Coronary artery (tissue), 2 donors: ENCODE measurements around the gene STXBP5.

ENCODE experiments used
- DNase-seq: peaks from one replicate; pipeline ENCODE4 v3.0.0-alpha.2; 2017; ENCODE audit warnings: low spot score
- H3K27ac ChIP-seq, 2 donors: fragments of 200-600 bp; sonication (generic); one replicate each; pipeline ENCODE4 v1.5.1; 2016 to 2019
- H3K4me3 ChIP-seq: fragments of 200-600 bp; sonication (generic); 2 replicates; pipeline ENCODE4 v1.5.1; 2016; ENCODE audit warnings: mild to moderate bottlenecking, moderate library complexity
- TF ChIP-seq, protein P1 (sequence below): fragments of 200-600 bp; sonication (generic); IDR thresholded peaks from one replicate; pipeline ENCODE4 v1.5.1; 2019; ENCODE audit warnings: antibody characterized with exemption

Gene STXBP5

GRCh38 chr6:147285087-147285855 lies 81.1 kb downstream of the STXBP5 start:
- no peak for DNase-seq
- no peak overlapping the region for H3K27ac ChIP-seq
- no peak overlapping the region for H3K4me3 ChIP-seq

DNA sequence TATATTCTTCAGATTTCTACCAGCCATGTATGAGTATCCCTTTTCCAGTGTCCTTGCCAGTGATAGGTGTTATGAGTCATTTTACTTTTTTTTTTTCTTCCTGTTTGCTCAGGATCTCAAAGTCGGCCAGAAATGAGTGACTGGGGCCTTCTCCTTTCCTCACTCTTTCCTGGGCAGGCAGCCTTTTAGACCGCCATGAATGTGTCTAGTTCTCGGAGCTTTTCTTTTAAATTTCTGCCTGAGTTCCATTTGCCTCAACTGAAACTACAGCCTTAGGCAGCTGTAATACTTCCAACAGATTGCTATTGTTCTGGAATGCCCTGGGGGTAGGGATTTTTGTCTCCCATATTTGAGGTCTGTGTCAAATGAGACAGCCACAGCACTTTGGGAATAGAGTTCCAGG lies 83.7 kb downstream of the STXBP5 start:
- no peak overlapping the region for H3K4me3 ChIP-seq
- TF ChIP-seq, protein P1, sequence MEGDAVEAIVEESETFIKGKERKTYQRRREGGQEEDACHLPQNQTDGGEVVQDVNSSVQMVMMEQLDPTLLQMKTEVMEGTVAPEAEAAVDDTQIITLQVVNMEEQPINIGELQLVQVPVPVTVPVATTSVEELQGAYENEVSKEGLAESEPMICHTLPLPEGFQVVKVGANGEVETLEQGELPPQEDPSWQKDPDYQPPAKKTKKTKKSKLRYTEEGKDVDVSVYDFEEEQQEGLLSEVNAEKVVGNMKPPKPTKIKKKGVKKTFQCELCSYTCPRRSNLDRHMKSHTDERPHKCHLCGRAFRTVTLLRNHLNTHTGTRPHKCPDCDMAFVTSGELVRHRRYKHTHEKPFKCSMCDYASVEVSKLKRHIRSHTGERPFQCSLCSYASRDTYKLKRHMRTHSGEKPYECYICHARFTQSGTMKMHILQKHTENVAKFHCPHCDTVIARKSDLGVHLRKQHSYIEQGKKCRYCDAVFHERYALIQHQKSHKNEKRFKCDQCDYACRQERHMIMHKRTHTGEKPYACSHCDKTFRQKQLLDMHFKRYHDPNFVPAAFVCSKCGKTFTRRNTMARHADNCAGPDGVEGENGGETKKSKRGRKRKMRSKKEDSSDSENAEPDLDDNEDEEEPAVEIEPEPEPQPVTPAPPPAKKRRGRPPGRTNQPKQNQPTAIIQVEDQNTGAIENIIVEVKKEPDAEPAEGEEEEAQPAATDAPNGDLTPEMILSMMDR, result no peak
- no peak overlapping the region for H3K27ac ChIP-seq
- DNase-seq, result no peak

More at GRCh38 chr6:147285087-147285855, 81.1 kb downstream of the STXBP5 start:
- TF ChIP-seq, protein P1, result no peak

GRCh38 chr6:147297124-147297523 lies 92.9 kb downstream of the STXBP5 start:
- TF ChIP-seq, protein P1, result no peak

GRCh38 chr6:147297663-147298316 lies 93.6 kb downstream of the STXBP5 start:
- H3K4me3 ChIP-seq, result no peak overlapping the region
- H3K27ac ChIP-seq, result no peak overlapping the region
- TF ChIP-seq, protein P1, result no peak
- no peak for DNase-seq

More at GRCh38 chr6:147297124-147297523, 92.9 kb downstream of the STXBP5 start:
- no peak overlapping the region for H3K27ac ChIP-seq
- no peak overlapping the region for H3K4me3 ChIP-seq
- no peak for DNase-seq

DNA sequence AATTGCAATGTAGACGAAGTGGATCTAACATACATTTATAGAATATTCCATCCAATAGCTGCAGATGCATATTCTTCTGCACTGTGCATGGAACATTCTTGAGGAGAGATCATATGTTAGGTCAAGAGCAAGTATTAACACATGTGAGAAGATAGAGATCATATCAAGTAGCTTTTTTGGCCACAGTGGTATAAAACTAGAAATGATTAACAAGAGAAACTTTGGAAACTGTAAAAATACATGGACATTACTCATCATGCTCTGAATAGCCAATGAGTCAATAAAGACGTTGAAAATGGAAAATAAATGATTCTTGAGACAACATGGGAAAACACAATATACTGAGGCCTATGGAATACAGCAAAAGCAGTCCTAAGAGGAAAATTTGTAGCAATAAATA lies 94.2 kb downstream of the STXBP5 start:
- H3K27ac ChIP-seq, result no peak overlapping the region
- TF ChIP-seq, protein P1, result no peak
- no peak for DNase-seq
- H3K4me3 ChIP-seq, result no peak overlapping the region

GRCh38 chr6:147299035-147299434 lies 94.8 kb downstream of the STXBP5 start:
- Histone ChIP-seq H3K4me3 (no peak overlapping the region), H3K27ac (no peak overlapping the region)
- TF ChIP-seq, protein P1, result no peak
- no peak for DNase-seq

DNA sequence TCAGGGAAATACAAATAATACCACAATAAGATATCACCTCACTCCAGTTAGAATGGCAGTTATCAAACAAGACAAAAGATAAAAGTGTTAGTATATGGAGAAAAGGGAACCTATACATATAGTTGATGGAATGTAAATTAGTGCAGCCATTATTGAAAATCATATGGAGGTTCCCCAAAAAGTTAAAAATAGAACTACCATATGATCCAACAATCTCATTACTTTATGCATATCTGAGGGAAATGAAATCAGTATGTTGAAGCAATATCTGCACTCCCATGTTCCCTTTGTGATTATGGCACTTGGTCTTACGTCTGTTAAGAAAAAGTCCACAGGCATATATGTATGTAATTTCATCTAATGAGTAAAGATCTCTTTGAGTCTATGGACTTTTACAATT lies 96.9 kb downstream of the STXBP5 start:
- DNase-seq, result no peak
- TF ChIP-seq, protein P1, result no peak
- H3K27ac ChIP-seq, result no peak overlapping the region
- no peak overlapping the region for H3K4me3 ChIP-seq
